Measurements from ENCODE around the gene SECISBP2L.

The SECISBP2L gene

DNA sequence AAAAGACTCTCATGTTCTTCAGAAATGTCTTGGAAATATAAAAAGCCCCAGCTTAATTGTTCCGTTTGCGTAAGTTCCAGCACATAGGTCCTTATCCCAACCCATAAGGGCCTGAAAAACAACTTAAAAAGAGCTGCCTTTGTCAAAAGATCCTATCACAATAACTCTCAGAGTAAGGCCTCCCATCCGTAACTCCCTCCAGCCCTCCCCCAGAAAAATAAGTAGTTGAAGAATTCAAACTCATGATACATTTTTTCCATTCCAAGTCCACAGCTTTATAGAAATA lies 38.0 kb upstream of the SECISBP2L start:
- H3K27me3 ChIP-seq (ENCODE audit: control insufficient read depth, low read length), result peaks cover 6% of the 10 kb centered on the region; the same call in 1 of the 2 replicates
- H4K20me1 ChIP-seq (ENCODE audit: control insufficient read depth, insufficient read depth, low read depth, low read length), result no peaks in the 10 kb centered on the region
- no peaks in the 10 kb centered on the region for H3K79me2 ChIP-seq (ENCODE audit: control insufficient read depth, low read length)
- TF ChIP-seq, protein P1, sequence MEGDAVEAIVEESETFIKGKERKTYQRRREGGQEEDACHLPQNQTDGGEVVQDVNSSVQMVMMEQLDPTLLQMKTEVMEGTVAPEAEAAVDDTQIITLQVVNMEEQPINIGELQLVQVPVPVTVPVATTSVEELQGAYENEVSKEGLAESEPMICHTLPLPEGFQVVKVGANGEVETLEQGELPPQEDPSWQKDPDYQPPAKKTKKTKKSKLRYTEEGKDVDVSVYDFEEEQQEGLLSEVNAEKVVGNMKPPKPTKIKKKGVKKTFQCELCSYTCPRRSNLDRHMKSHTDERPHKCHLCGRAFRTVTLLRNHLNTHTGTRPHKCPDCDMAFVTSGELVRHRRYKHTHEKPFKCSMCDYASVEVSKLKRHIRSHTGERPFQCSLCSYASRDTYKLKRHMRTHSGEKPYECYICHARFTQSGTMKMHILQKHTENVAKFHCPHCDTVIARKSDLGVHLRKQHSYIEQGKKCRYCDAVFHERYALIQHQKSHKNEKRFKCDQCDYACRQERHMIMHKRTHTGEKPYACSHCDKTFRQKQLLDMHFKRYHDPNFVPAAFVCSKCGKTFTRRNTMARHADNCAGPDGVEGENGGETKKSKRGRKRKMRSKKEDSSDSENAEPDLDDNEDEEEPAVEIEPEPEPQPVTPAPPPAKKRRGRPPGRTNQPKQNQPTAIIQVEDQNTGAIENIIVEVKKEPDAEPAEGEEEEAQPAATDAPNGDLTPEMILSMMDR (IDR thresholded peaks at IDR 0.05; ENCODE audit: low read depth, low read length, poor library complexity, severe bottlenecking), result no peak
- TF ChIP-seq EZH2phosphoT487 (IDR thresholded peaks at IDR 0.05; ENCODE audit: borderline replicate concordance, low read length), result no peak
- H3K4me3 ChIP-seq (ENCODE audit: low read length), result no peak overlapping the region
- H3K4me2 ChIP-seq (ENCODE audit: low read length), result no peak overlapping the region
- H3K9me3 ChIP-seq (ENCODE audit: control insufficient read depth, insufficient read depth, low read length), result no peaks in the 10 kb centered on the region
- H3F3A ChIP-seq (ENCODE audit: control insufficient read depth, insufficient read depth), result no peaks in the 10 kb centered on the region
- H3K27ac ChIP-seq (ENCODE audit: low read depth, low read length), result no peak overlapping the region
- no peaks in the 10 kb centered on the region for H3K36me3 ChIP-seq (ENCODE audit: control insufficient read depth, low read length)
- no peaks in the 10 kb centered on the region for H3K4me1 ChIP-seq (ENCODE audit: control insufficient read depth, low read length)
- H3K9me2 ChIP-seq (replicated peaks; ENCODE audit: control insufficient read depth, low read length), result no peaks in the 10 kb centered on the region

DNA sequence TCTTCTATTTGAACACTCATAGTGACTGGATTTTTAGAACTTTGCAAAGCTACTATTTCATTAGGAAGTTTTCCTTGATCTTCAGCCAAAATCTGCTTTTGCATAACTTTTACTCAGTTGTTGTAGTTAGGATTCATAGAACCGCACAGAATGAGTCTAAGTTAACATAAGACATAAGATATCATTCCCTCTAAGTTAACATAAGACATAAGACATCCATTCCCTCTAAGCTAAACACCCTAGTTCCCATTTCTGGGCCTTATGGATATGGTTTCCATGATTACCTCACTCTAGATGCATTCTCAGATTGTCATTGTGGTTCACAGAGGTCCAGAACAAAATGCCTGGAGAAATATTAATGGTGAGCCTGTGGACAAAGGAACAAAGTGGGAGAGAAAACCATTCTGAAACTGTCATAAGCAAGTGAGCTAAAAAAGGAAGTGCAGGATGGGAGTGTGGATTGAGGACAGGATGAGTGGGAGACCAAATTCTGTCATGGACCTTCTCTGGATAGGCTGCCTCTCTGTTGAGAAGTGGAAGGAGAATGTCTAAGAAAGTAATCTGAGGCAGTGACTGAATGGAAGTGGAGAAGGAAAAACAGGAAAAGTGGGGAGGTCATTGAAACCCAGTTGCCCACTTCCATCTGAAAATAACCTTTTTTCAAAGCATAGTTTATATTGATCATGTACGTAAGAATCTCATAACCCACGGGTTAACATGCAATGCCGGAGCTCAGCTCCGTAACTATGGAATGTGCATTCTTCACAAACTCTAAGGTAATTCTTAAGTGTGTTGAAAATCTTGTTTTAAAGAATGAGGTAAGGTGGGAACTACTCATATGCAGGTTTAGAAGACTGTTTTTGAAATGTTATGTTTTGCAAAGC lies 37.4 kb upstream of the SECISBP2L start:
- Histone ChIP-seq H3K36me3 (ENCODE audit: control insufficient read depth, low read length) (no peaks in the 10 kb centered on the region), H4K20me1 (ENCODE audit: control insufficient read depth, insufficient read depth, low read depth, low read length) (no peaks in the 10 kb centered on the region), H3F3A (ENCODE audit: control insufficient read depth, insufficient read depth) (no peaks in the 10 kb centered on the region), H3K9me2 (replicated peaks; ENCODE audit: control insufficient read depth, low read length) (no peaks in the 10 kb centered on the region), H3K27me3 (ENCODE audit: control insufficient read depth, low read length) (peaks cover 6% of the 10 kb centered on the region; the same call in 1 of the 2 replicates), H3K79me2 (ENCODE audit: control insufficient read depth, low read length) (no peaks in the 10 kb centered on the region), H3K4me2 (ENCODE audit: low read length) (no peak overlapping the region), H3K4me3 (ENCODE audit: low read length) (no peak overlapping the region), H3K4me1 (ENCODE audit: control insufficient read depth, low read length) (no peaks in the 10 kb centered on the region), H3K27ac (ENCODE audit: low read depth, low read length) (no peak overlapping the region), H3K9me3 (ENCODE audit: control insufficient read depth, insufficient read depth, low read length) (no peaks in the 10 kb centered on the region)
- no peak for TF ChIP-seq EZH2phosphoT487 (IDR thresholded peaks at IDR 0.05; ENCODE audit: borderline replicate concordance, low read length)
- TF ChIP-seq, protein P1 (IDR thresholded peaks at IDR 0.05; ENCODE audit: low read depth, low read length, poor library complexity, severe bottlenecking), result no peak

DNA sequence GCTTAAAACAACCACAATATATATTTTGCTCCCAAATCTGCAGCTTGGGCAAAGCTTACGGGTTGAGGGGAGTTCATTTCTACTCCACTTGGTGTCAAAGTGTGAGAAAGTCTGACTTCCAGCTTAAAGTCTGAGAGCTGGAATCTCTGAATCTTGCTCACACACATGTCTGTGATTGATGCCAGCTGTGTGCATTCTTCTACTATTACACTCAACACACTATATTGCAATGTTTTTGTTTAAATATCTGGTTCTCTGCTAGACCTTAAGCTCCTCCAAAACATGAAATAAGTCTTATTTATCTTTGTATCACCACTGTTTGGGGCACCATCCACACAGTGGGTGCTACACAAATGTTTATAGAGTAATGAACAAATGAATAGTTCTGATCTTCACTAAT lies 36.7 kb upstream of the SECISBP2L start:
- Histone ChIP-seq H3K4me3 (ENCODE audit: low read length) (no peak overlapping the region), H3K9me3 (ENCODE audit: control insufficient read depth, insufficient read depth, low read length) (no peaks in the 10 kb centered on the region), H3K27me3 (ENCODE audit: control insufficient read depth, low read length) (peaks cover 6% of the 10 kb centered on the region; the same call in 1 of the 2 replicates), H3F3A (ENCODE audit: control insufficient read depth, insufficient read depth) (no peaks in the 10 kb centered on the region), H3K36me3 (ENCODE audit: control insufficient read depth, low read length) (no peaks in the 10 kb centered on the region), H3K4me2 (ENCODE audit: low read length) (no peak overlapping the region), H4K20me1 (ENCODE audit: control insufficient read depth, insufficient read depth, low read depth, low read length) (no peaks in the 10 kb centered on the region), H3K4me1 (ENCODE audit: control insufficient read depth, low read length) (no peaks in the 10 kb centered on the region), H3K79me2 (ENCODE audit: control insufficient read depth, low read length) (no peaks in the 10 kb centered on the region), H3K27ac (ENCODE audit: low read depth, low read length) (no peak overlapping the region), H3K9me2 (replicated peaks; ENCODE audit: control insufficient read depth, low read length) (no peaks in the 10 kb centered on the region)
- TF ChIP-seq, protein P1 (IDR thresholded peaks at IDR 0.05; ENCODE audit: low read depth, low read length, poor library complexity, severe bottlenecking), result no peak
- TF ChIP-seq EZH2phosphoT487 (IDR thresholded peaks at IDR 0.05; ENCODE audit: borderline replicate concordance, low read length), result no peak
